ENCODE data around the gene RPAP3.

The RPAP3 gene

GRCh38 chr12:47710278-47710677 is 4.4 kb upstream of the RPAP3 start:
- Histone ChIP-seq H3K9me3 (ENCODE audit: control insufficient read depth, low read length) (no peaks in the 10 kb centered on the region), H3K36me3 (ENCODE audit: control insufficient read depth in 1 of 2, insufficient read depth in 2 of 2, low read depth in 1 of 2, low read length in 2 of 2) (no peaks in the 10 kb centered on the region), H3K27me3 (ENCODE audit: control insufficient read depth in 1 of 2, insufficient read depth in 1 of 2, low read length in 2 of 2) (no peaks in the 10 kb centered on the region), H3K14ac (ENCODE audit: low read length in 2 of 2) (no peak overlapping the region), H3K27ac (ENCODE audit: low read length, poor library complexity, severe bottlenecking) (no peak overlapping the region), H2BK15ac (ENCODE audit: low read depth, poor library complexity, severe bottlenecking) (no peak overlapping the region), H2BK12ac (ENCODE audit: low read length in 2 of 2) (no peak overlapping the region), H3K4ac (ENCODE audit: low read depth in 1 of 2, low read length in 2 of 2) (no peak overlapping the region), H4K91ac (ENCODE audit: low read length) (no peak overlapping the region), H2AK5ac (ENCODE audit: low read length, severe bottlenecking) (no peak overlapping the region), H2AFZ (ENCODE audit: low read depth, low read length) (no peak overlapping the region), H2BK120ac (ENCODE audit: low read depth, low read length) (no peak overlapping the region), H3K4me2 (ENCODE audit: low read length, poor library complexity, severe bottlenecking) (no peak overlapping the region), H4K8ac (ENCODE audit: low read length) (no peak overlapping the region), H3K18ac (ENCODE audit: low read depth in 1 of 2, low read length in 2 of 2) (no peak overlapping the region), H3K4me1 (ENCODE audit: control insufficient read depth, insufficient read depth, low read depth, low read length) (no peaks in the 10 kb centered on the region), H3K23ac (ENCODE audit: low read length in 2 of 2) (no peak overlapping the region), H3K9ac (ENCODE audit: low read length) (no peak overlapping the region), H3K4me3 (ENCODE audit: insufficient read depth in 1 of 2, low read depth in 1 of 2, low read length in 2 of 2) (no peak overlapping the region), H2BK5ac (ENCODE audit: low read depth, low read length, poor library complexity, severe bottlenecking) (no peak overlapping the region), H3K79me1 (replicated peaks; ENCODE audit: low read length, poor library complexity, severe bottlenecking) (peaks cover 3% of the 10 kb centered on the region)
- DNase-seq = no peak

DNA sequence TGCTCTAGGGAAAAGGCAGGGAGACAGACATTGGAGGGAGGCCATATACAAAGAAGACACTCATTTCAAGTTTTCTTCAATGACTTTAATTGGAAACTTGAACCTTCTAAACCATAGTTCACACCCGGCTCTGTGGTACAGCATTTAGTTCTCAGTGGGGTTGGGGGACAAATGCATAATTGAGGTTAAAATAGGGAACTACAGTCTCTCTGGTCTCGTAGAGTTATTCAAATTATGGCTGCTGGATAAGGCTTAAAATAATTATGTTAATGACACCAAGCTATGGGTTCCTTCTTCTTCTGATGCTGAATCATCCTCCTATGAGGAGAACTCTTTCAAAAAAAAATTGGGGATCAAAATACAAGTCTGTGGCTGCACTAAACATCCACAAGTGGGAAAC is 3.8 kb upstream of the RPAP3 start:
- H3K23ac ChIP-seq (ENCODE audit: low read length in 2 of 2) = no peak overlapping the region
- H2BK12ac ChIP-seq (ENCODE audit: low read length in 2 of 2) = no peak overlapping the region
- no peak overlapping the region for H2AK5ac ChIP-seq (ENCODE audit: low read length, severe bottlenecking)
- no peak overlapping the region for H3K4me3 ChIP-seq (ENCODE audit: insufficient read depth in 1 of 2, low read depth in 1 of 2, low read length in 2 of 2)
- H4K8ac ChIP-seq (ENCODE audit: low read length) = no peak overlapping the region
- H4K91ac ChIP-seq (ENCODE audit: low read length) = no peak overlapping the region
- H3K27ac ChIP-seq (ENCODE audit: low read length, poor library complexity, severe bottlenecking) = no peak overlapping the region
- no peak overlapping the region for H2AFZ ChIP-seq (ENCODE audit: low read depth, low read length)
- H3K4ac ChIP-seq (ENCODE audit: low read depth in 1 of 2, low read length in 2 of 2) = no peak overlapping the region
- H3K18ac ChIP-seq (ENCODE audit: low read depth in 1 of 2, low read length in 2 of 2) = no peak overlapping the region
- H2BK120ac ChIP-seq (ENCODE audit: low read depth, low read length) = no peak overlapping the region
- no peaks in the 10 kb centered on the region for H3K36me3 ChIP-seq (ENCODE audit: control insufficient read depth in 1 of 2, insufficient read depth in 2 of 2, low read depth in 1 of 2, low read length in 2 of 2)
- H2BK15ac ChIP-seq (ENCODE audit: low read depth, poor library complexity, severe bottlenecking) = no peak overlapping the region
- H3K79me1 ChIP-seq (replicated peaks; ENCODE audit: low read length, poor library complexity, severe bottlenecking) = peaks cover 3% of the 10 kb centered on the region
- H3K9me3 ChIP-seq (ENCODE audit: control insufficient read depth, low read length) = no peaks in the 10 kb centered on the region
- peaks cover 1% of the 10 kb centered on the region for H3K4me1 ChIP-seq (ENCODE audit: control insufficient read depth, insufficient read depth, low read depth, low read length)
- no peak overlapping the region for H3K4me2 ChIP-seq (ENCODE audit: low read length, poor library complexity, severe bottlenecking)
- no peaks in the 10 kb centered on the region for H3K27me3 ChIP-seq (ENCODE audit: control insufficient read depth in 1 of 2, insufficient read depth in 1 of 2, low read length in 2 of 2)
- DNase-seq = no peak
- H2BK5ac ChIP-seq (ENCODE audit: low read depth, low read length, poor library complexity, severe bottlenecking) = no peak overlapping the region
- H3K9ac ChIP-seq (ENCODE audit: low read length) = no peak overlapping the region
- no peak overlapping the region for H3K14ac ChIP-seq (ENCODE audit: low read length in 2 of 2)
- WGBS = 89% methylated on average over 1 of the region's 2 CpGs

GRCh38 chr12:47709237-47709636 is 3.4 kb upstream of the RPAP3 start:
- H2BK120ac ChIP-seq (ENCODE audit: low read depth, low read length) = no peak overlapping the region
- WGBS = 98% methylated on average over 2 of the region's 4 CpGs

GRCh38 chr12:47707905-47708543 is 2.2 kb upstream of the RPAP3 start:
- Histone ChIP-seq H2BK12ac (ENCODE audit: low read length in 2 of 2) (no peak overlapping the region), H2BK15ac (ENCODE audit: low read depth, poor library complexity, severe bottlenecking) (no peak overlapping the region), H3K79me1 (replicated peaks; ENCODE audit: low read length, poor library complexity, severe bottlenecking) (peaks cover 13% of the 10 kb centered on the region), H3K18ac (ENCODE audit: low read depth in 1 of 2, low read length in 2 of 2) (no peak overlapping the region), H4K8ac (ENCODE audit: low read length) (no peak overlapping the region), H3K4me2 (ENCODE audit: low read length, poor library complexity, severe bottlenecking) (no peak overlapping the region), H2AFZ (ENCODE audit: low read depth, low read length) (no peak overlapping the region), H3K23ac (ENCODE audit: low read length in 2 of 2) (no peak overlapping the region), H3K4me1 (ENCODE audit: control insufficient read depth, insufficient read depth, low read depth, low read length) (peaks cover 2% of the 10 kb centered on the region), H2BK120ac (ENCODE audit: low read depth, low read length) (no peak overlapping the region), H3K9me3 (ENCODE audit: control insufficient read depth, low read length) (no peaks in the 10 kb centered on the region), H2AK5ac (ENCODE audit: low read length, severe bottlenecking) (no peak overlapping the region), H3K4ac (ENCODE audit: low read depth in 1 of 2, low read length in 2 of 2) (no peak overlapping the region), H4K91ac (ENCODE audit: low read length) (no peak overlapping the region), H2BK5ac (ENCODE audit: low read depth, low read length, poor library complexity, severe bottlenecking) (no peak overlapping the region), H3K27ac (ENCODE audit: low read length, poor library complexity, severe bottlenecking) (no peak overlapping the region), H3K36me3 (ENCODE audit: control insufficient read depth in 1 of 2, insufficient read depth in 2 of 2, low read depth in 1 of 2, low read length in 2 of 2) (no peaks in the 10 kb centered on the region), H3K9ac (ENCODE audit: low read length) (no peak overlapping the region), H3K27me3 (ENCODE audit: control insufficient read depth in 1 of 2, insufficient read depth in 1 of 2, low read length in 2 of 2) (no peaks in the 10 kb centered on the region), H3K14ac (ENCODE audit: low read length in 2 of 2) (no peak overlapping the region), H3K4me3 (ENCODE audit: insufficient read depth in 1 of 2, low read depth in 1 of 2, low read length in 2 of 2) (no peak overlapping the region)
- no peak for DNase-seq
- 79% methylated on average over 5 of the region's 5 CpGs for WGBS

More at GRCh38 chr12:47709237-47709636, 3.4 kb upstream of the RPAP3 start:
- Histone ChIP-seq H3K79me1 (replicated peaks; ENCODE audit: low read length, poor library complexity, severe bottlenecking) (peaks cover 3% of the 10 kb centered on the region), H3K4me2 (ENCODE audit: low read length, poor library complexity, severe bottlenecking) (no peak overlapping the region), H3K18ac (ENCODE audit: low read depth in 1 of 2, low read length in 2 of 2) (no peak overlapping the region), H2AFZ (ENCODE audit: low read depth, low read length) (no peak overlapping the region), H2BK12ac (ENCODE audit: low read length in 2 of 2) (no peak overlapping the region), H3K27ac (ENCODE audit: low read length, poor library complexity, severe bottlenecking) (no peak overlapping the region), H3K9me3 (ENCODE audit: control insufficient read depth, low read length) (no peaks in the 10 kb centered on the region), H2BK5ac (ENCODE audit: low read depth, low read length, poor library complexity, severe bottlenecking) (no peak overlapping the region), H3K4me3 (ENCODE audit: insufficient read depth in 1 of 2, low read depth in 1 of 2, low read length in 2 of 2) (no peak overlapping the region), H3K14ac (ENCODE audit: low read length in 2 of 2) (no peak overlapping the region), H3K36me3 (ENCODE audit: control insufficient read depth in 1 of 2, insufficient read depth in 2 of 2, low read depth in 1 of 2, low read length in 2 of 2) (no peaks in the 10 kb centered on the region), H3K27me3 (ENCODE audit: control insufficient read depth in 1 of 2, insufficient read depth in 1 of 2, low read length in 2 of 2) (no peaks in the 10 kb centered on the region), H3K4me1 (ENCODE audit: control insufficient read depth, insufficient read depth, low read depth, low read length) (peaks cover 2% of the 10 kb centered on the region), H4K91ac (ENCODE audit: low read length) (no peak overlapping the region), H2AK5ac (ENCODE audit: low read length, severe bottlenecking) (no peak overlapping the region), H3K23ac (ENCODE audit: low read length in 2 of 2) (no peak overlapping the region), H2BK15ac (ENCODE audit: low read depth, poor library complexity, severe bottlenecking) (no peak overlapping the region), H3K4ac (ENCODE audit: low read depth in 1 of 2, low read length in 2 of 2) (no peak overlapping the region), H4K8ac (ENCODE audit: low read length) (no peak overlapping the region), H3K9ac (ENCODE audit: low read length) (no peak overlapping the region)
- no peak for DNase-seq
